Osteoblast (primary cell): ENCODE data around the gene CACNA1D. TPM values are rescaled to one million over a fixed set of nuclear protein-coding genes. Genes with fewer than 3 reads are reported as not detected.

Experiments
- DNase-seq: peaks from one replicate; pipeline ENCODE4 v3.0.0; 2011; ENCODE audit warnings: low spot score, mixed read lengths; ENCODE audit not compliant: insufficient read length; ENCODE audit errors: missing footprints
- H2AFZ ChIP-seq: 2 replicates; pipeline ENCODE4 v1.6.0; 2011; ENCODE audit warnings: mild to moderate bottlenecking, low read length
- H3K27ac ChIP-seq: 2 replicates; pipeline ENCODE4 v1.5.1; 2011; ENCODE audit warnings: mild to moderate bottlenecking, low read depth, low read length, moderate library complexity
- H3K27me3 ChIP-seq: 2 replicates; pipeline ENCODE4 v1.6.0; 2012; ENCODE audit warnings: mild to moderate bottlenecking, control low read depth, inconsistent platforms, low read length, moderate library complexity; ENCODE audit not compliant: insufficient read depth
- H3K36me3 ChIP-seq: 2 replicates; pipeline ENCODE4 v1.5.1; 2011; ENCODE audit warnings: mild to moderate bottlenecking, low read length, control low read depth, moderate library complexity; ENCODE audit not compliant: insufficient read depth
- H3K4me1 ChIP-seq: 2 replicates; pipeline ENCODE4 v1.5.1; 2011; ENCODE audit warnings: mild to moderate bottlenecking, low read length, control low read depth, moderate library complexity; ENCODE audit not compliant: insufficient read depth
- H3K4me2 ChIP-seq: 2 replicates; pipeline ENCODE4 v1.6.0; 2011; ENCODE audit warnings: mild to moderate bottlenecking, low read length; ENCODE audit not compliant: insufficient read depth
- H3K4me3 ChIP-seq: fragments of 200-600 bp; sonication (generic); 3 replicates; pipeline ENCODE4 v1.5.1; 2012; ENCODE audit warnings: mild to moderate bottlenecking, low read length, inconsistent platforms; ENCODE audit not compliant: insufficient read depth
- H3K79me2 ChIP-seq: 2 replicates; pipeline ENCODE4 v1.6.0; 2012; ENCODE audit warnings: mild to moderate bottlenecking, low read length, control low read depth, inconsistent platforms; ENCODE audit not compliant: insufficient read depth
- H3K9me3 ChIP-seq: 2 replicates; pipeline ENCODE4 v1.5.1; 2011; ENCODE audit warnings: low read depth, low read length, control low read depth
- H4K20me1 ChIP-seq: 2 replicates; pipeline ENCODE4 v1.6.0; 2012; ENCODE audit warnings: mild to moderate bottlenecking, low read length, control low read depth; ENCODE audit not compliant: insufficient read depth
- total RNA-seq: library from RNA; depleted of rRNA; stranded (reverse); fragments of >200 nt; gene quantifications from 2 replicates; pipeline ENCODE4 v1.2.3, GENCODE V29; 2012
- TF ChIP-seq, protein P1 (sequence below): IDR thresholded peaks from 2 replicates; pipeline ENCODE4 v1.5.1; 2011; ENCODE audit warnings: mild to moderate bottlenecking, low read depth, low read length, moderate library complexity; ENCODE audit errors: extremely low read depth

The CACNA1D gene
- total RNA-seq, 1 donor, result under 0.01 TPM

DNA sequence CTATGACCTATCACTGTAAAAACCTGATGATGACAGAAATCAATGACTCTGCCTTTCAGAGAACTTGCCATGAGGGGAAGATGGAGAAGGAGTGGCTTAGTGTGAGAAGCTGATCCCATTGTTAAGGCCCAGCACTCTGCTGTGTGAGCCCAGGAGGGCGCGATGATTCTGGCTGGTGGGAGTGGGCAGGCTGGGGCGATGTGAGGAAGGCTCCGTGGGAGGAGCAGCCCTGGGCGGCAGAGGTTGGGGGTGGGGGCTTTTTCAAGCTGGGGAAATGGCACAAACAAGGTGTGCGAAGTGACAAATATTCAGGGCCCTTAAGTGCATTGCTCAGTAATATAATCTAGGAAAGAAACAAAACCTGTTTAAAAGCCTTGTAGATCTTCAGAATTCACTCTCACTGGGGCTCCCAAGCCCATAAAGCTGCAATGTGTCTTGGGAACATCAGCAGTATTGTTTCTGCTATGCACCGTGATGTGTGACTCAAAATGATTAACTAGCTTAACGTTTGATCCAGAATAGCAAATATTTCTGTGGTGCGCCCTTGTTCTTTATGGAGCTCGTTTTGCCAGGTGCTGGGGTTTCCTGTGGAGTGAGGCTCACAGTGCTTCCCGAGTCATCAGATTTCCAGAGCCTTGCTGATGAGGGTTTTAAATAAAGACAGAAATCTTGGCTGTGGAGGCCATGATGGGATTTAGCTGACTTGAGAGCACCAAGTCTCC, 210.8 kb downstream of the CACNA1D start:
- no peak for DNase-seq
- no peak overlapping the region for H3K27ac ChIP-seq
- no peak overlapping the region for H3K4me2 ChIP-seq
- TF ChIP-seq, protein P1, sequence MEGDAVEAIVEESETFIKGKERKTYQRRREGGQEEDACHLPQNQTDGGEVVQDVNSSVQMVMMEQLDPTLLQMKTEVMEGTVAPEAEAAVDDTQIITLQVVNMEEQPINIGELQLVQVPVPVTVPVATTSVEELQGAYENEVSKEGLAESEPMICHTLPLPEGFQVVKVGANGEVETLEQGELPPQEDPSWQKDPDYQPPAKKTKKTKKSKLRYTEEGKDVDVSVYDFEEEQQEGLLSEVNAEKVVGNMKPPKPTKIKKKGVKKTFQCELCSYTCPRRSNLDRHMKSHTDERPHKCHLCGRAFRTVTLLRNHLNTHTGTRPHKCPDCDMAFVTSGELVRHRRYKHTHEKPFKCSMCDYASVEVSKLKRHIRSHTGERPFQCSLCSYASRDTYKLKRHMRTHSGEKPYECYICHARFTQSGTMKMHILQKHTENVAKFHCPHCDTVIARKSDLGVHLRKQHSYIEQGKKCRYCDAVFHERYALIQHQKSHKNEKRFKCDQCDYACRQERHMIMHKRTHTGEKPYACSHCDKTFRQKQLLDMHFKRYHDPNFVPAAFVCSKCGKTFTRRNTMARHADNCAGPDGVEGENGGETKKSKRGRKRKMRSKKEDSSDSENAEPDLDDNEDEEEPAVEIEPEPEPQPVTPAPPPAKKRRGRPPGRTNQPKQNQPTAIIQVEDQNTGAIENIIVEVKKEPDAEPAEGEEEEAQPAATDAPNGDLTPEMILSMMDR, result no peak
- H2AFZ ChIP-seq, result no peak overlapping the region
- H3K4me3 ChIP-seq, result no peak overlapping the region
- H3K9me3 ChIP-seq, result no peaks in the 10 kb centered on the region
- no peaks in the 10 kb centered on the region for H4K20me1 ChIP-seq
- H3K36me3 ChIP-seq, result no peaks in the 10 kb centered on the region
- no peaks in the 10 kb centered on the region for H3K79me2 ChIP-seq
- no peaks in the 10 kb centered on the region for H3K4me1 ChIP-seq
- H3K27me3 ChIP-seq, result peaks cover 4% of the 10 kb centered on the region

DNA sequence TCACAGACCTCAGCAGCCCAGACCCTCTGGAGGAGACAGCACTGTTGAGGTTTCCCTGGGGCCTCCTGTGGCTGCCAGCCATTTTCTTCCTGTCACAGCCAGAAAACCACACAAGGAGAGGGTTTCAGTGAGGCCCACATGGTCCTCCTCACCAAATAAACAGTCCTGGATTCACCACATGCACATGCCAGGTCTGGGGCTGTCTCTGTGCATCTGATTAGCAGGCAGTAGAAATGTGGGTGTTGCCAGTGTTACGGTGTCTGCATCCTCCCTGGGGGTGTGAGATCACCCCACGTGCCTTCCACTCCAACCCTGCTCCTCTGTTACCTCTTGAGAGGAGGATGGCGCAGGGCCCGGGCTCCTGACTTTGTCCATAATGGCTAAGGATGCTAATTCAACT, 211.4 kb downstream of the CACNA1D start:
- Histone ChIP-seq H3K27ac (no peak overlapping the region), H3K79me2 (no peaks in the 10 kb centered on the region), H3K27me3 (peaks cover 4% of the 10 kb centered on the region), H3K4me2 (no peak overlapping the region), H3K4me3 (no peak overlapping the region), H3K36me3 (no peaks in the 10 kb centered on the region), H4K20me1 (no peaks in the 10 kb centered on the region), H3K9me3 (no peaks in the 10 kb centered on the region), H2AFZ (no peak overlapping the region), H3K4me1 (no peaks in the 10 kb centered on the region)
- TF ChIP-seq, protein P1, result no peak
- DNase-seq, result no peak

DNA sequence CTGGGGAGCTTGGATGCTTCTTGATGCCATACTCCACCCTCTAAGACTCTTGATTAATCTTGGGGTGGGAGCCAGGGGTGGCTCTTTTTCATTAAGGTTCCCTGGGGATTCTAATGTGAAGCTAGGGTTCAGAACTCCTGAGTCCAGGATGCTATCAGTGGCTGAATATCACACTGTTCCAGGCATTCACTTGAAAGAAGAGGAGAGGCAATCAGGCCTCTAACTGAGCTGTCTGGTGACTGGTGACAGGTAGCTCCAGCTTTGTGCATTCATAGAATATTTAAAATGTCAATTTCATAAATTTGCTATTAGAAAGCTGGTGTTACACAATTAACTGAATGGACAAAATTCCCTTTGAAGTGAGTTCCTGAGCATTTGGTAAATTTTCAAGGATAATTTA, 212.8 kb downstream of the CACNA1D start:
- DNase-seq, result no peak
- Histone ChIP-seq H4K20me1 (no peaks in the 10 kb centered on the region), H3K4me1 (no peaks in the 10 kb centered on the region), H3K27me3 (peaks cover 7% of the 10 kb centered on the region), H2AFZ (no peak overlapping the region), H3K36me3 (no peaks in the 10 kb centered on the region), H3K27ac (no peak overlapping the region), H3K4me2 (no peak overlapping the region), H3K79me2 (no peaks in the 10 kb centered on the region), H3K4me3 (no peak overlapping the region), H3K9me3 (no peaks in the 10 kb centered on the region)
- TF ChIP-seq, protein P1, result no peak

DNA sequence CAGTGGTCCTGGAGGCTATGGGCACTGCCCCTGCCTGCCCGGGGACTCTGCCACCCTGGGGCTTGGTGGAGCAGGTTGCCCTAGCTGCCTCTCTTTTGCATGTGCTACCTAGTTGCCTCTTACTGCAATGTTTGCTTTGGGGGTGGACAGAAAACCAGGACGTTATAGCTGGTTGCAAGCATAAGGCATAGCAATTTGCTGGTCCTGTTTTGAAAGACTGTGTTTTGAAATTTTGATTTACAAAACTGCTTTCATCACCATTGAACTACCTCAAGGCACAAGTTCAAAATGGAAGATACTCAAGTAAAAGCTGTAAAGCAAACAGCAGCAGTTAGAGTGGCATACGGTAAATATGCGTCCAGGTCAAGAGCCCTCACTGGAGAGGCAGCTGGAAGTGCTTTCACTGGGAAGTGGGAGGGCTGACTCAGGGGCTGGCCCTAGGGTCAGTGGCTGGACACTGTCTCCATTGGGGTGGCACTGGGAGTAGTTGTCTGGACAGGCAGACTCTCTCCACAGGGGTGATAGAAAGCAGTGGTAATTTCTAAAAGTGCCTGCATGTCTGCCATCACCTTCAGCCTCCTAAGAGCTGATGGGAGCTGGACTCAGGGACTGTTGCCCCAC, 213.7 kb downstream of the CACNA1D start:
- H3K36me3 ChIP-seq, result no peaks in the 10 kb centered on the region
- no peak overlapping the region for H3K4me3 ChIP-seq
- H2AFZ ChIP-seq, result no peak overlapping the region
- no peaks in the 10 kb centered on the region for H3K9me3 ChIP-seq
- H3K4me2 ChIP-seq, result no peak overlapping the region
- no peaks in the 10 kb centered on the region for H3K4me1 ChIP-seq
- H3K79me2 ChIP-seq, result no peaks in the 10 kb centered on the region
- no peaks in the 10 kb centered on the region for H4K20me1 ChIP-seq
- no peak overlapping the region for H3K27ac ChIP-seq
- TF ChIP-seq, protein P1, result no peak
- no peak for DNase-seq
- H3K27me3 ChIP-seq, result peaks cover 14% of the 10 kb centered on the region
